Colonic mucosa (tissue), 4 donors: ENCODE data around the gene FUT6. TPM values are rescaled to one million over a fixed set of nuclear protein-coding genes. Genes with fewer than 3 reads are reported as not detected.
A peak's percentile ranks its signal among the peaks of the same experiment; 100 is the strongest.

Experiments used
- DNase-seq: peaks from one replicate; pipeline ENCODE4 v3.0.0-alpha.2; 2020
- H3K27ac ChIP-seq: fragments of 200-600 bp; one replicate; pipeline ENCODE4 v1.8.0; 2021
- H3K27me3 ChIP-seq: fragments of 200-600 bp; one replicate; pipeline ENCODE4 v1.8.0; 2021
- H3K36me3 ChIP-seq: fragments of 200-600 bp; one replicate; pipeline ENCODE4 v1.8.0; 2021
- H3K4me1 ChIP-seq: fragments of 200-600 bp; one replicate; pipeline ENCODE4 v1.8.0; 2021; ENCODE audit warnings: mild to moderate bottlenecking
- H3K4me3 ChIP-seq: fragments of 200-600 bp; one replicate; pipeline ENCODE4 v1.8.0; 2021
- H3K9ac ChIP-seq, 2 donors: one replicate each; pipeline ENCODE4 v1.7.0; 2013; ENCODE audit warnings: control low read depth in 2 of 2, low read depth in 2 of 2, low read length in 2 of 2
- H3K9me3 ChIP-seq: fragments of 200-600 bp; one replicate; pipeline ENCODE4 v1.8.0; 2021
- intact Hi-C: fragments of 100-400 bp; cut with DNase I; formaldehyde crosslinking; loops from one replicate; pipeline ENCODE4 v1.14.1; 2022
- total RNA-seq, 2 donors: library from RNA; stranded (reverse); fragmentation: NEBNext Ultra II Directional in 1 of 2; extraction: Animal tissue kit (Norgen Biotek cat#: 25700) in 1 of 2; gene quantifications; one replicate each; pipeline ENCODE4 v1.2.1, GENCODE V29; 2021
- TF ChIP-seq, protein P1 (sequence below): fragments of 200-600 bp; IDR thresholded peaks from one replicate; pipeline ENCODE4 v1.8.0; 2022; ENCODE audit warnings: antibody characterized with exemption, mild to moderate bottlenecking
- donor health status: healthy.
- donor health status: DM: no; HTN: no; CAD: no.
- donor health status: DM: no; HTN: no; CAD: no.

The FUT6 gene
- total RNA-seq, 2 donors from 2014 or later, result 48.9 to 89.4 TPM

DNA sequence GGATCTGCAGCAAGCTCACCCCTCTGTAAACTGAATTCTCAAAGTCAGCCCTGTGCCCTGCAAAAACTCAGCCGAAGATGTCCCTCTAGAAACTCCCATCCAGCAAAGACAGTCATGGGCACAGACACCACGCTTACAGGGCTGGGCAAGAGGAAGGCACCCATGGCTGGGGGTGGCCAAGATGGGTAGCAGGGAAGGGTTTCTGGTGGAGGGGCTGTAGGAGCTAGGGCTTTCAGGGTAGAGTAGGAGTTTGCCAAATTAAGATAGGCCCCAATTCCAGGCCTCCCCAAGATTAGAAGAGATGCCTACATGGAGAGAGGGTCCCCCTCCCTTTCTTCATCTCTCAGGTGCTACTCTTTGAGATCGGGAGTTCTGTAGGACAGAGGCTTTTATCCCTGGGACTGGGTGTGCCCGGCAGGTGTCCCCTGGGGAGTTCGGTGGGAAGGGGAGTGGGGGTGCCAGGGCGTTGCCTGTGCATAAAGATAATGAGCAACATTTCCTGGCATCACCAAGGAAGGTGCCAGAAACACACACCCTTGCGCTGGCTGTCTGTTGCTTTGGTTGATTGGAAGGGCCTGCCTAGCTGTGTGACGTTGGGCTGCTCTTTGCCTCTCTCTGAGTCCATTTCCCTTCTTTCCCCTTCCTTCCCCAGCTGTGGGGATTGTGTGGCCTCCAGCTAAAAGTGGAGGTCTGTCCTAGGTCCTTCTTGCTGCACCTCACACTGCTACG is 25.2 kb downstream of the FUT6 start:
- Histone ChIP-seq H3K36me3 (no peaks in the 10 kb centered on the region), H3K9ac (no peak overlapping the region), H3K4me1 (no peaks in the 10 kb centered on the region), H3K4me3 (no peak overlapping the region), H3K9me3 (no peaks in the 10 kb centered on the region), H3K27me3 (no peaks in the 10 kb centered on the region), H3K27ac (no peak overlapping the region)
- intact Hi-C loops, result no loop called here
- peak; percentile 55 for DNase-seq
- TF ChIP-seq, protein P1, sequence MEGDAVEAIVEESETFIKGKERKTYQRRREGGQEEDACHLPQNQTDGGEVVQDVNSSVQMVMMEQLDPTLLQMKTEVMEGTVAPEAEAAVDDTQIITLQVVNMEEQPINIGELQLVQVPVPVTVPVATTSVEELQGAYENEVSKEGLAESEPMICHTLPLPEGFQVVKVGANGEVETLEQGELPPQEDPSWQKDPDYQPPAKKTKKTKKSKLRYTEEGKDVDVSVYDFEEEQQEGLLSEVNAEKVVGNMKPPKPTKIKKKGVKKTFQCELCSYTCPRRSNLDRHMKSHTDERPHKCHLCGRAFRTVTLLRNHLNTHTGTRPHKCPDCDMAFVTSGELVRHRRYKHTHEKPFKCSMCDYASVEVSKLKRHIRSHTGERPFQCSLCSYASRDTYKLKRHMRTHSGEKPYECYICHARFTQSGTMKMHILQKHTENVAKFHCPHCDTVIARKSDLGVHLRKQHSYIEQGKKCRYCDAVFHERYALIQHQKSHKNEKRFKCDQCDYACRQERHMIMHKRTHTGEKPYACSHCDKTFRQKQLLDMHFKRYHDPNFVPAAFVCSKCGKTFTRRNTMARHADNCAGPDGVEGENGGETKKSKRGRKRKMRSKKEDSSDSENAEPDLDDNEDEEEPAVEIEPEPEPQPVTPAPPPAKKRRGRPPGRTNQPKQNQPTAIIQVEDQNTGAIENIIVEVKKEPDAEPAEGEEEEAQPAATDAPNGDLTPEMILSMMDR, result no peak

DNA sequence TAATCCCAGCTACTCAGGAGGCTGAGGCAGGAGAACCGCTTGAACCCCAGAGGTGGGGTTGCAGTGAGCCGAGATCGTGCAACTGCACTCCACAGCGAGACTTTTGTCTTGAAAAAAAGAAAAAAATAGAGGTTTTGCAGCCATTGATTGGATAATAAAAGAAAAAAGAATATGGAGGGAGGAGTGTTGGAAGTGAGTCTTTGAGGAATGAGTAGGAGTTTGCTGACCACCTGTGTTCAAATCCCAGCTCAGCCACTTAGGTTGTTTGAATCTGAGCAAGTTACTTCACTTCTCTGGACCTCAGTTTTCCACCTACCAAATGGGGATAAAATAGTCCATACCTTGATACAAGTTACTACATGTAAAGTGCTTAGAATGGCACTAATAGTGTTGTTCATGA is 28.4 kb downstream of the FUT6 start:
- no peak for DNase-seq
- Histone ChIP-seq H3K27me3 (no peaks in the 10 kb centered on the region), H3K36me3 (no peaks in the 10 kb centered on the region), H3K9ac (no peak overlapping the region), H3K4me1 (no peaks in the 10 kb centered on the region), H3K27ac (no peak overlapping the region), H3K4me3 (no peak overlapping the region), H3K9me3 (no peaks in the 10 kb centered on the region)
- intact Hi-C loops, result no loop called here
- TF ChIP-seq, protein P1, result no peak

DNA sequence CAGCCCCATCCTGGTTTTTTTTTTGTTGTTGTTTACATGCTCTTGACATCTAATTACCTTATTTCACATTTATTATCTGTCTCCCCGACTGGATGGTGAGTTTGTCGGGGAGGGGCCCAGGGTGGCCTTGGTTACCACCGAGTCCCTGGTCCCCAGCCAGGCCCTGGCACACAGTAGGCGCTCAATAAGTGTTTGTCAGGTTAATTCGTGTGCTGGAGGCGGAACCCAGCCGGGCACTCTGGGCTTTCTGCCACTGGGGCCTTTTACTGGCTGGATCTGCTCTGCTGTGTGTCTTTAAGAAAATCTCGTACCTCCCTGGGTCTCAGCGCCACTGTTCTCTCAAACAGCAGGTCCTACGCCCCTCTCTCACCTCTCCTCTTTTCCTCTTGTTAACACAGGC is 30.0 kb downstream of the FUT6 start:
- no peak overlapping the region for H3K4me3 ChIP-seq
- no peak overlapping the region for H3K9ac ChIP-seq
- H3K27ac ChIP-seq, result no peak overlapping the region
- no peak for DNase-seq
- no peaks in the 10 kb centered on the region for H3K27me3 ChIP-seq
- no peaks in the 10 kb centered on the region for H3K4me1 ChIP-seq
- intact Hi-C loops, result loop anchor here (10.0 kb wide), 1 partner anchor 215 kb away; no protein-coding TSS in a partner anchor
- H3K36me3 ChIP-seq, result no peaks in the 10 kb centered on the region
- no peaks in the 10 kb centered on the region for H3K9me3 ChIP-seq
- TF ChIP-seq, protein P1, result no peak

DNA sequence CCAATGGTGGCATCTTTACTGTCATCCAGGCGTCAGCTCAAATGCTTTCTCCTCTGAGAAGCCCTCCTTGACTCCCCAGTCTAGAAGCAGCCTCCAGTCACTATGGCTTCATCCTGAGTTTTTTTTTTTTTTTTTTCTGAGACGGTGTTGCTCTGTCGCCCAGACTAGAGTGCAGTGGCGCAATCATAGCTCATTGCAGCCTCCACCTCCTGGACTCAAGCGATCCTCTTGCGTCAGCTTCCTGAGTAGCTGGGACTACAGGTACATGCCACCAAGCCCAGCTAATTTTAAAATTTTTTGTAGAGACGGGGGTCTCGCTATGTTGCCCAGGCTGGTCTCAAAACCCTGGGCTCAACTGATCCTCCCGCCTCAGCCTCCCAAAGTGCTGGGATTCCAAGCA is 30.4 kb downstream of the FUT6 start:
- no peak overlapping the region for H3K9ac ChIP-seq
- no peak overlapping the region for H3K4me3 ChIP-seq
- H3K27ac ChIP-seq, result no peak overlapping the region
- no peaks in the 10 kb centered on the region for H3K27me3 ChIP-seq
- H3K4me1 ChIP-seq, result no peaks in the 10 kb centered on the region
- no peaks in the 10 kb centered on the region for H3K36me3 ChIP-seq
- intact Hi-C loops, result loop anchor here (10.0 kb wide), 1 partner anchor 216 kb away; no protein-coding TSS in a partner anchor
- H3K9me3 ChIP-seq, result no peaks in the 10 kb centered on the region
- no peak for DNase-seq
- TF ChIP-seq, protein P1, result no peak

DNA sequence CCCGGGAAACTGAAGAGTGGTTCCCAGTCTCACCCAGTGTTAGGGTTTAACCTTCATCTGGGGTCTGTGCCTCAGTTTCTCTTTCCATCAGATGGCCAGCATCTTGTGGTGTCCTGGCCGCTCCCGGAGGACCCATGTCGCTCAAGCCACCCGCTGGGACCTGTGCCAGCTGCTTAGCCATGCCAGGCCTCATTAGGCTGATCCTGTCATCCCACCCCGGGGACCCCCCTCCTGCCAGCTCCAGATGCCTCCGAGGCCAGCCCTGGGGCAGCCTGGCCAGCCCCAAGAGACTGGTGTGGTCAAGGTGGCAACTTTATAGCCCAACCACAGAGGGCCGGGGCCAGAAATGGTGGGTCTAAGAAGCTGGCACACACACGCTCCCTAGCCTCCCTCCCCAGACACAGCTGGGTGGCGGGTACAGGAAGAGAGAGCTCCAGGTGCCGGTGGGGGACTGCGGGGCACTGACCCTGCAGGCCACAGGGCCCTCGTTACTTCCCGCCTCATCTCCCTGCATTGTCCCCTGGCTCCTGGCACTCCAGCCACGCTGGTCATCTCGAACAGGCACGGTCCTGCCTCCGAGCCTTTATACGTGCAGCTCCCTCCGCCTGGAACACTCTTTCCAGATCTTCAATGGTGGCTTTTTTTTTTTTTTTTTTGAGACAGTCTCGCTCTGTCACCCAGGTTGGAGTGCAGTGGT is 31.2 kb downstream of the FUT6 start:
- intact Hi-C loops, result loop anchor here (10.0 kb wide), 1 partner anchor 217 kb away; no protein-coding TSS in a partner anchor

More for the DNA sequence above, 31.2 kb downstream of the FUT6 start:
- H3K9ac ChIP-seq, result no peak overlapping the region
- no peak overlapping the region for H3K4me3 ChIP-seq
- H3K4me1 ChIP-seq, result peaks cover 4% of the 10 kb centered on the region
- DNase-seq, result no peak
- H3K9me3 ChIP-seq, result no peaks in the 10 kb centered on the region
- TF ChIP-seq, protein P1, result no peak
- H3K27me3 ChIP-seq, result no peaks in the 10 kb centered on the region
- H3K36me3 ChIP-seq, result no peaks in the 10 kb centered on the region
- no peak overlapping the region for H3K27ac ChIP-seq
